Measurements from ENCODE around the gene GMDS. TPM values are rescaled to one million over a fixed set of nuclear protein-coding genes. Genes with fewer than 3 reads are reported as not detected.

The GMDS gene
- total and polyA plus RNA-seq, 2 of the 13 experiments (the other 11 are each of a cell fraction or from before 2014, with no cell fraction given), result 64.4 to 112 TPM

- no peak; the same call in 1 of the 2 replicates for TF ChIP-seq UBTF (CRISPR knock-in tag; IDR thresholded peaks at IDR 0.05)
- TF ChIP-seq POLR2AphosphoS2 (IDR thresholded peaks at IDR 0.05; ENCODE audit: low read depth, low read length), result no peak
- no peak; the same call in 1 of the 2 replicates for TF ChIP-seq SATB2 (CRISPR knock-in tag; IDR thresholded peaks at IDR 0.05)
- peak; percentile 72 for TF ChIP-seq YY1 (IDR thresholded peaks at IDR 0.05; ENCODE audit: insufficient read depth, insufficient replicate concordance, low read depth, low read length)
- TF ChIP-seq JUNB (CRISPR knock-in tag; IDR thresholded peaks at IDR 0.05; ENCODE audit: borderline replicate concordance), result peak; percentile 80; the same call in 1 of the 2 replicates
- TF ChIP-seq, protein P1, sequence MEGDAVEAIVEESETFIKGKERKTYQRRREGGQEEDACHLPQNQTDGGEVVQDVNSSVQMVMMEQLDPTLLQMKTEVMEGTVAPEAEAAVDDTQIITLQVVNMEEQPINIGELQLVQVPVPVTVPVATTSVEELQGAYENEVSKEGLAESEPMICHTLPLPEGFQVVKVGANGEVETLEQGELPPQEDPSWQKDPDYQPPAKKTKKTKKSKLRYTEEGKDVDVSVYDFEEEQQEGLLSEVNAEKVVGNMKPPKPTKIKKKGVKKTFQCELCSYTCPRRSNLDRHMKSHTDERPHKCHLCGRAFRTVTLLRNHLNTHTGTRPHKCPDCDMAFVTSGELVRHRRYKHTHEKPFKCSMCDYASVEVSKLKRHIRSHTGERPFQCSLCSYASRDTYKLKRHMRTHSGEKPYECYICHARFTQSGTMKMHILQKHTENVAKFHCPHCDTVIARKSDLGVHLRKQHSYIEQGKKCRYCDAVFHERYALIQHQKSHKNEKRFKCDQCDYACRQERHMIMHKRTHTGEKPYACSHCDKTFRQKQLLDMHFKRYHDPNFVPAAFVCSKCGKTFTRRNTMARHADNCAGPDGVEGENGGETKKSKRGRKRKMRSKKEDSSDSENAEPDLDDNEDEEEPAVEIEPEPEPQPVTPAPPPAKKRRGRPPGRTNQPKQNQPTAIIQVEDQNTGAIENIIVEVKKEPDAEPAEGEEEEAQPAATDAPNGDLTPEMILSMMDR (CRISPR knock-in tag; IDR thresholded peaks at IDR 0.05), result no peak
- TF ChIP-seq FOSL1 (CRISPR knock-in tag; IDR thresholded peaks at IDR 0.05; ENCODE audit: borderline replicate concordance), result peak; percentile 90
- no peak for TF ChIP-seq ZNF543 (CRISPR knock-in tag; IDR thresholded peaks at IDR 0.05)
- TF ChIP-seq ZNF878 (CRISPR knock-in tag; IDR thresholded peaks at IDR 0.05), result peak; percentile 81
- TF ChIP-seq ZNF7 (CRISPR knock-in tag; IDR thresholded peaks at IDR 0.05), result no peak
- TF ChIP-seq CEBPB (IDR thresholded peaks at IDR 0.05; ENCODE audit: borderline replicate concordance, low read depth, low read length), result no peak
- TF ChIP-seq GTF3A (CRISPR knock-in tag; conservative IDR thresholded peaks at IDR 0.05), result no peak; the same call in 1 of the 2 replicates
- 0 out of 2 replicates have a peak, but pooled peaks have one; percentile 14 for TF ChIP-seq ATF6 (CRISPR knock-in tag; conservative IDR thresholded peaks at IDR 0.05)
- TF ChIP-seq KLF6 (CRISPR knock-in tag; IDR thresholded peaks at IDR 0.05), result no peak
- no peak for TF ChIP-seq ZNF720 (CRISPR knock-in tag; IDR thresholded peaks at IDR 0.05)
- TF ChIP-seq FOXA1 (IDR thresholded peaks at IDR 0.05), result no peak
- no peak for TF ChIP-seq FOXA1 (CRISPR knock-in tag; IDR thresholded peaks at IDR 0.05)
- TF ChIP-seq ZNF501 (CRISPR knock-in tag; IDR thresholded peaks at IDR 0.05), result peak; percentile 83
- no peak for TF ChIP-seq ATRX (CRISPR knock-in tag; IDR thresholded peaks at IDR 0.05; ENCODE audit: borderline replicate concordance)
- TF ChIP-seq, protein P2, sequence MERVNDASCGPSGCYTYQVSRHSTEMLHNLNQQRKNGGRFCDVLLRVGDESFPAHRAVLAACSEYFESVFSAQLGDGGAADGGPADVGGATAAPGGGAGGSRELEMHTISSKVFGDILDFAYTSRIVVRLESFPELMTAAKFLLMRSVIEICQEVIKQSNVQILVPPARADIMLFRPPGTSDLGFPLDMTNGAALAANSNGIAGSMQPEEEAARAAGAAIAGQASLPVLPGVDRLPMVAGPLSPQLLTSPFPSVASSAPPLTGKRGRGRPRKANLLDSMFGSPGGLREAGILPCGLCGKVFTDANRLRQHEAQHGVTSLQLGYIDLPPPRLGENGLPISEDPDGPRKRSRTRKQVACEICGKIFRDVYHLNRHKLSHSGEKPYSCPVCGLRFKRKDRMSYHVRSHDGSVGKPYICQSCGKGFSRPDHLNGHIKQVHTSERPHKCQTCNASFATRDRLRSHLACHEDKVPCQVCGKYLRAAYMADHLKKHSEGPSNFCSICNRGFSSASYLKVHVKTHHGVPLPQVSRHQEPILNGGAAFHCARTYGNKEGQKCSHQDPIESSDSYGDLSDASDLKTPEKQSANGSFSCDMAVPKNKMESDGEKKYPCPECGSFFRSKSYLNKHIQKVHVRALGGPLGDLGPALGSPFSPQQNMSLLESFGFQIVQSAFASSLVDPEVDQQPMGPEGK (CRISPR knock-in tag; IDR thresholded peaks at IDR 0.05), result no peak
- 0 out of 2 replicates have a peak, but pooled peaks have one; percentile 49 for TF ChIP-seq ZNF558 (CRISPR knock-in tag; IDR thresholded peaks at IDR 0.05; ENCODE audit: borderline replicate concordance)
Measured at GRCh38 chr6:2245877-2246863, 765 bp upstream of the GMDS start (continued).
